ENCODE results near the gene CDH4. TPM values are rescaled to one million over a fixed set of nuclear protein-coding genes. Genes with fewer than 3 reads are reported as not detected.

The CDH4 gene
- total and polyA plus RNA-seq, 9 of the 15 experiments (the other 6 are each of a cell fraction or from before 2014, with no cell fraction given) = 0.04 TPM; not detected in 8

GRCh38 chr20:61968036-61968810 lies 716.2 kb downstream of the CDH4 start (continued):
- TF ChIP-seq FOXK1 (CRISPR knock-in tag; IDR thresholded peaks at IDR 0.05; ENCODE audit: borderline replicate concordance) (no peak), L3MBTL2 (IDR thresholded peaks at IDR 0.05) (no peak), RBM14 (IDR thresholded peaks at IDR 0.05; ENCODE audit: borderline replicate concordance, insufficient read depth, low read depth, low read length) (no peak)

GRCh38 chr20:61968932-61969331 lies 716.9 kb downstream of the CDH4 start:
- WGBS (ENCODE audit: insufficient coverage, low coverage, missing lambda C conversion rate) = 23% methylated on average over 11 of the region's 11 CpGs
- DNase-seq (ENCODE audit: extremely low read depth in 1 of 4, low spot score in 3 of 4) = no peak
- H3K9me1 ChIP-seq (ENCODE audit: control insufficient read depth, insufficient read depth, low read length) = no peaks in the 10 kb centered on the region
- no peak overlapping the region for H3K9ac ChIP-seq (ENCODE audit: insufficient read depth in 1 of 2, low read depth in 2 of 2, low read length in 2 of 2)
- no peak overlapping the region for H3K27ac ChIP-seq (ENCODE audit: extremely low read depth, low read depth, low read length)
- intact Hi-C loops (cut with micrococcal nuclease) (no loop called here), in situ Hi-C loops (cut with MboI) (no loop called here)
- ATAC-seq = no peak
- peaks cover 13% of the 10 kb centered on the region; the same call in 1 of the 3 replicates for H3K36me3 ChIP-seq (ENCODE audit: control insufficient read depth, insufficient read depth, low read length)
- CTCF ChIA-PET (ENCODE audit: low intra/inter-chr PET ratio) = no interaction called here
- H3K4me2 ChIP-seq (ENCODE audit: insufficient read depth, low read length) = no peak overlapping the region
- H2AFZ ChIP-seq (ENCODE audit: low read depth, low read length) = no peak overlapping the region
- H3K27me3 ChIP-seq (ENCODE audit: control insufficient read depth in 2 of 2, insufficient read depth in 2 of 2, low read length in 2 of 2) = no peaks in the 10 kb centered on the region
- POLR2A ChIA-PET = interaction anchor here (0.6 to 1.0 kb wide), 2 partner anchors 9 to 55 kb away, joined by 3 read pairs; no protein-coding TSS in a partner anchor
- H3K9me3 ChIP-seq (replicated peaks; ENCODE audit: control insufficient read depth, insufficient read depth, low read depth, low read length) = no peaks in the 10 kb centered on the region
- no TSS peak for BruUV-seq (replicated peaks)
- no peak for FAIRE-seq
- H3K4me3 ChIP-seq = no peak overlapping the region
- peaks cover 0 to 20% of the 10 kb centered on the region in 2 experiments; a peak in 2 of 5 replicates for H3K4me1 ChIP-seq (replicated peaks in 1 of 2; ENCODE audit: control insufficient read depth in 2 of 2, insufficient read depth in 2 of 2, low read length in 2 of 2)
- no peaks in the 10 kb centered on the region for H4K20me1 ChIP-seq (replicated peaks; ENCODE audit: control insufficient read depth, insufficient read depth, low read length)
- no peaks in the 10 kb centered on the region for H3K79me2 ChIP-seq (ENCODE audit: control insufficient read depth, insufficient read depth, low read length)
- no peak for TF ChIP-seq TBP (optimal IDR thresholded peaks at IDR 0.05; ENCODE audit: low read depth, low read length)
- no peak for TF ChIP-seq ERF (CRISPR knock-in tag; IDR thresholded peaks at IDR 0.05)
- TF ChIP-seq ARID1B (IDR thresholded peaks at IDR 0.05) = no peak
- no peak for TF ChIP-seq ZNF174 (CRISPR knock-in tag; IDR thresholded peaks at IDR 0.05)
- no peak for TF ChIP-seq ETV6 (IDR thresholded peaks at IDR 0.05; ENCODE audit: borderline replicate concordance in 1 of 2, low read depth in 2 of 2, low read length in 1 of 2)
- no peak for TF ChIP-seq ETV6 (CRISPR knock-in tag; IDR thresholded peaks at IDR 0.05; ENCODE audit: borderline replicate concordance)
- no peak for TF ChIP-seq NFYB (IDR thresholded peaks at IDR 0.05; ENCODE audit: extremely low read depth, insufficient read length)
- no peak for TF ChIP-seq WHSC1 (IDR thresholded peaks at IDR 0.05; ENCODE audit: low read length)
- TF ChIP-seq MYC (IDR thresholded peaks at IDR 0.05; ENCODE audit: low read depth, low read length) = no peak
- TF ChIP-seq MYC (CRISPR knock-in tag; IDR thresholded peaks at IDR 0.05; ENCODE audit: borderline replicate concordance, low read depth) = no peak
- TF ChIP-seq HNRNPK (IDR thresholded peaks at IDR 0.05; ENCODE audit: low read depth, low read length, poor library complexity, severe bottlenecking) = no peak
- TF ChIP-seq SMAD1 (IDR thresholded peaks at IDR 0.05; ENCODE audit: low read depth, low read length, partially characterized antibody) = no peak
- no peak for TF ChIP-seq ATF1 (CRISPR knock-in tag; IDR thresholded peaks at IDR 0.05)
- no peak for TF ChIP-seq ATF1 (tag; IDR thresholded peaks at IDR 0.05)
- TF ChIP-seq CBX8 (IDR thresholded peaks at IDR 0.05; ENCODE audit: borderline replicate concordance, extremely low read depth, low read depth, low read length, poor library complexity, severe bottlenecking) = no peak
- TF ChIP-seq ATF2 (CRISPR knock-in tag; IDR thresholded peaks at IDR 0.05) = no peak
- TF ChIP-seq MTA3 (IDR thresholded peaks at IDR 0.05; ENCODE audit: borderline replicate concordance) = no peak
- TF ChIP-seq GABPB2 (CRISPR knock-in tag; conservative IDR thresholded peaks at IDR 0.05) = no peak
- no peak for TF ChIP-seq PHF20 (IDR thresholded peaks at IDR 0.05; ENCODE audit: partially characterized antibody)
